Measurements from ENCODE around the gene CDSN. TPM values are rescaled to one million over a fixed set of nuclear protein-coding genes. Genes with fewer than 3 reads are reported as not detected.
A peak's percentile ranks its signal among the peaks of the same experiment; 100 is the strongest.

The CDSN gene
- total RNA-seq, 1 experiment from 2014 or later, result 1.9 TPM

- no peak overlapping the region for H2AFZ ChIP-seq
- no peak for DNase-seq
- H3K4me3 ChIP-seq, result no peak overlapping the region
- TF ChIP-seq CTCF (conservative IDR thresholded peaks at IDR 0.05), result no peak
- TF ChIP-seq EZH2 (IDR thresholded peaks at IDR 0.05; ENCODE audit: low read depth), result no peak
- no peaks in the 10 kb centered on the region for H3K27me3 ChIP-seq (ENCODE audit: insufficient read depth, low read depth)
- H3K36me3 ChIP-seq (ENCODE audit: low read depth), result no peaks in the 10 kb centered on the region
- no peaks in the 10 kb centered on the region for H3K9me3 ChIP-seq (ENCODE audit: insufficient read depth, low read depth)
- H3K9me2 ChIP-seq (ENCODE audit: insufficient read depth), result no peaks in the 10 kb centered on the region
- intact Hi-C loops (cut with micrococcal nuclease; ENCODE audit: unreplicated experiment), result no loop called here
- ChIA-PET CTCF (no interaction called here), POLR2A (ENCODE audit: unreplicated experiment) (interaction anchor here (0.7 kb wide), 1 partner anchor 60 kb away, joined by 4 read pairs; no protein-coding TSS in a partner anchor)
- no peaks in the 10 kb centered on the region for H3F3A ChIP-seq (ENCODE audit: insufficient read depth, low read depth)
- H3K27ac ChIP-seq, result no peak overlapping the region
- H3K4me2 ChIP-seq, result no peak overlapping the region
- no TSS peak for BruUV-seq (replicated peaks)
- peaks cover 2% of the 10 kb centered on the region; the same call in 1 of the 2 replicates for H3K4me1 ChIP-seq (replicated peaks; ENCODE audit: insufficient read depth)
- no peaks in the 10 kb centered on the region; the same call in 1 of the 2 replicates for H4K20me1 ChIP-seq (ENCODE audit: insufficient read depth)
- H3K79me2 ChIP-seq (ENCODE audit: low read depth), result no peaks in the 10 kb centered on the region
These were observed 10.5 kb upstream of the CDSN start for GRCh38 chr6:31130751-31131150.

- Histone ChIP-seq H3K9me3 (ENCODE audit: insufficient read depth, low read depth) (no peaks in the 10 kb centered on the region), H3F3A (ENCODE audit: insufficient read depth, low read depth) (no peaks in the 10 kb centered on the region), H3K4me1 (replicated peaks; ENCODE audit: insufficient read depth) (peaks cover 15% of the 10 kb centered on the region), H3K27me3 (ENCODE audit: insufficient read depth, low read depth) (no peaks in the 10 kb centered on the region), H3K79me2 (ENCODE audit: low read depth) (no peaks in the 10 kb centered on the region), H3K4me3 (no peak overlapping the region), H3K36me3 (ENCODE audit: low read depth) (no peaks in the 10 kb centered on the region), H3K27ac (no peak overlapping the region), H3K4me2 (no peak overlapping the region), H3K9me2 (ENCODE audit: insufficient read depth) (no peaks in the 10 kb centered on the region), H2AFZ (no peak overlapping the region), H4K20me1 (ENCODE audit: insufficient read depth) (no peaks in the 10 kb centered on the region; the same call in 1 of the 2 replicates)
- BruUV-seq (replicated peaks), result no TSS peak
- ChIA-PET POLR2A (ENCODE audit: unreplicated experiment) (no interaction called here), CTCF (interaction anchor here (0.5 to 1.7 kb wide), 5 partner anchors 27 to 74 kb away, joined by 3 to 5 read pairs (median 4); no protein-coding TSS in a partner anchor)
- TF ChIP-seq CTCF (conservative IDR thresholded peaks at IDR 0.05), result no peak
- no peak for DNase-seq
- intact Hi-C loops (cut with micrococcal nuclease; ENCODE audit: unreplicated experiment), result loop anchor here (2.0 to 5.0 kb wide), 3 partner anchors 57 to 300 kb away; partner anchors contain the start of gene VARS2
These were observed 8.9 kb upstream of the CDSN start for GRCh38 chr6:31129130-31129529.

- peak; percentile 85 for TF ChIP-seq CTCF (conservative IDR thresholded peaks at IDR 0.05)
- TF ChIP-seq EZH2 (IDR thresholded peaks at IDR 0.05; ENCODE audit: low read depth), result no peak
- peak; percentile 45 to 66 for DNase-seq
These were observed 7.9 kb upstream of the CDSN start for GRCh38 chr6:31128093-31128676.

More at GRCh38 chr6:31128093-31128676, 7.9 kb upstream of the CDSN start:
- no TSS peak for BruUV-seq (replicated peaks)
- no peaks in the 10 kb centered on the region for H3K27me3 ChIP-seq (ENCODE audit: insufficient read depth, low read depth)
- H3F3A ChIP-seq (ENCODE audit: insufficient read depth, low read depth), result no peaks in the 10 kb centered on the region
- H2AFZ ChIP-seq, result no peak overlapping the region
- no peaks in the 10 kb centered on the region; the same call in 1 of the 2 replicates for H4K20me1 ChIP-seq (ENCODE audit: insufficient read depth)
- ChIA-PET POLR2A (ENCODE audit: unreplicated experiment) (no interaction called here), CTCF (interaction anchor here (0.6 kb wide), 2 partner anchors 46 to 75 kb away, joined by 3 to 4 read pairs; no protein-coding TSS in a partner anchor)
- no peaks in the 10 kb centered on the region for H3K79me2 ChIP-seq (ENCODE audit: low read depth)
- H3K4me1 ChIP-seq (replicated peaks; ENCODE audit: insufficient read depth), result peaks cover 15% of the 10 kb centered on the region
- H3K27ac ChIP-seq, result no peak overlapping the region
- H3K9me3 ChIP-seq (ENCODE audit: insufficient read depth, low read depth), result no peaks in the 10 kb centered on the region
- no peak overlapping the region for H3K4me2 ChIP-seq
- H3K36me3 ChIP-seq (ENCODE audit: low read depth), result no peaks in the 10 kb centered on the region
- intact Hi-C loops (cut with micrococcal nuclease; ENCODE audit: unreplicated experiment), result loop anchor here (1.0 to 5.0 kb wide), 5 partner anchors 26 to 299 kb away; partner anchors contain the start of gene VARS2
- no peaks in the 10 kb centered on the region for H3K9me2 ChIP-seq (ENCODE audit: insufficient read depth)
- no peak overlapping the region for H3K4me3 ChIP-seq

Data from PC-9 (cell line).